DMS53 treated with DMSO at 0.1 percent for 48 hours (cell line): Measurements from ENCODE around the gene BLOC1S3.

Experiments used
- DNase-seq: peaks from one replicate; lab custom pipeline; 2025; ENCODE audit not compliant: unreplicated experiment; lab: John Stamatoyannopoulos, UW

Gene BLOC1S3

DNA sequence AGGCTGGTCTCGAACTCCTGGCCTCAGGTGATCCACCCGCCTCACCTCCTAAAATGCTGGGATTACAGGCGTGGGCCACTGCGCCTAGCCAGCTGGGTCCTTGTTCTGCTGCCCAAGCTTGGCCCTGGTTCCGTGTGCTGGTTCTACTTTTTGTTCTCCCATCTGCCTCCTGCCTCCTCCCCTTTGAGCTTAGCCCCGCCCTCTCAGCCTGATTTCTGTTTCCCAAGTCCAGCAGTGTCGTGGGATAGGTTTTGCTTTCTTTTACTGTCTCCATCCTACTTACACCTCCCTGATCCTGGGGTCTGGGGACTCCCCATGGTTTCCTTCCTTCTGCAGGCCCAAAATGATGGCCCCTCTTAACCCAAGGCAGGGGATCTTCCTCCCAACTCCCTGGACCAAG is 2.4 kb downstream of the BLOC1S3 start:
- no peak for DNase-seq

GRCh38 chr19:45182758-45183157 is 4.2 kb downstream of the BLOC1S3 start:
- DNase-seq = no peak

DNA sequence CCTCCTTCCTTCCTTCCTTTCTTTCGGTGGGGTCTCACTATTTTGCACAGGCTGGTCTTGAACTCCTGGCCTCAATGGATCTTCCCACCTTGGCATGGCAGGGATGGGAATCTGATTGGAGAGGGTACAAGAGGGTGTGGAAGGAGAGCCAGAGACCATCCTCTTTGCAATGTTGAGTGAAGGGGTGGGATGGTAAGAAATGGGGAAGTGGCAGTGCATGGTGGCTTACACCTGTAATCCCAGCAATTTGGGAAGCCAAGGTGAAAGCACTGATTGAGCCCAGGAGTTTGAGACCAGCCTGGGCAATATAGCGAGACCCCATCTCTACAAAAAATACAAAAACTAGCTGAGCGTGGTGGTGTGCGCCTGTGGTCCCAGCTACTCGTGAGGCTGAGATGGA is 5.5 kb downstream of the BLOC1S3 start:
- DNase-seq = no peak

GRCh38 chr19:45186509-45187334 is 8.1 kb downstream of the BLOC1S3 start:
- DNase-seq = no peak

GRCh38 chr19:45187421-45188100 is 9.0 kb downstream of the BLOC1S3 start:
- DNase-seq = no peak

DNA sequence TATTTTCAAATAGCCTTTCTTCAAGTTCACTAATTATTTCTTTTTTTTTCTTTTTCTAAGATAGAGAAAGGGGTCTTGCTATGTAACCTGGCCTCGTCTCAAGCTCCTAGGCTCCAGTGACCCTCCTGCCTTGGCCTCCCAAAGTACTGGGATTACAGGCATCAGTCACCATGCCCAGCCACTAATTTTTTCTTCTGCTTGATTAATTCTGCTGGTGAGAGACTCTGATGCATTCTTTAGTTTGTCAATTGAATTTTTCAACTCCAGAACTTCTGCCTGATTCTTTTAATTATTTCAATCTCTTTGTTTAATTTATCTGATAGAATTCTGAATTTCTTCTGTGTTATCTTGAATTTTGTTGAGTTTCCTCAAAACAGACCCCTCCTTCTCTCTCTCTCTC is 11.4 kb downstream of the BLOC1S3 start:
- no peak for DNase-seq

DNA sequence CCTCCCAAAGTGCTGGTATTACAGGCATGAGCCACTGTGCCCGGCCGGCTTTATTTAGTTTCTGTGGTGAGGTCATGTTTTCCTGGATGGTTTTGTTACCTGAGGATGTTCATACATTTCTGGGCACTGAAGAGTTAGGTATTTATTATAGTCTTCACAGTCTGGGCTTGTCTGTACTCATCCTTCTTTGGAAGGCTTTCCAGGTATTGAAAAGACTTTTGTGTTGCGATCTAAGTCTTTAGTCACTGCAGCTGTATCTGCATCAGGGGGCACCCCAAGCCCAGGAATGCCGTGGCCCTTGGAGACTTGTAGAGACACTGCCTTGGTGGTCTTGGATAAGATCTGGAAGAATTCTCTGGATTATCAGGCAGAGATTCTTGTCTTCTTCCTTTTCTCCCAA is 12.8 kb downstream of the BLOC1S3 start:
- no peak for DNase-seq

DNA sequence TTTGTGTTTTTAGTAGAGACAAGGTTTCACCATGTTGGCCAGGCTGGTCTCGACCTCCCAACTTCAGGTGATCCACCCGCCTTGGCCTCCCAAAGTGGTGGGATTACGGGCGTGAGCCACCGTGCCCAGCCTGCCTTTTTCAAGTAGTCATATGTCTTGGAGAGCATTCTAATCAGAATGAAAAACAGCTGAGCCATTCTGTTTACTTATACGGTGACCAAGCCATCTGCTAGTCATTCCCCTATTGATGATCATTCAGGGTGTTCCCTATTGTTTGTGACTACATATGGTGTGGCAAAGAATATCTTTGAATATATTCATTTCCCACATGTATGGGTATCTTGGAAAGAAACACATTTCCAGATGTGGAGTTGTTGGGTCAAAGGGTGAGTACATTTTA is 17.2 kb downstream of the BLOC1S3 start:
- DNase-seq = no peak

DNA sequence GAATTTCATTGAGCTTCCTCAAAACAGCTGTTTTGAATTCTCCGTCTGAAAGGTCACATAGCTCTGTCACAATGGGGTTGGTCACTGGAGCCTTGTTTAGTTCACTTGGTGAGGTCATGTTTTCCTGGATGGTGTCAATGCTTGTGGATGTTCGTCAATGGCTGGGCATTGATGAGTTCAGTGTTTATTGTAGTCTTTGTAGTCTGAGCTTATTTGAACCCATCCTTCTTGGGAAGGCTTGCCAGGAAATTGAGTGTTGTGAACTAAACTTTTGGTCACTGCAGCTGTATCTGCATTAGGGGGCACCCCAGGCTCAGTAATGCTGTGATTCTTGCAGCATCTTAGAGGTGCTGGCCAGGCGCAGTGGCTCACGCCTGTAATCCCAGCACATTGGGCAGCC is 22.0 kb downstream of the BLOC1S3 start:
- DNase-seq = no peak

DNA sequence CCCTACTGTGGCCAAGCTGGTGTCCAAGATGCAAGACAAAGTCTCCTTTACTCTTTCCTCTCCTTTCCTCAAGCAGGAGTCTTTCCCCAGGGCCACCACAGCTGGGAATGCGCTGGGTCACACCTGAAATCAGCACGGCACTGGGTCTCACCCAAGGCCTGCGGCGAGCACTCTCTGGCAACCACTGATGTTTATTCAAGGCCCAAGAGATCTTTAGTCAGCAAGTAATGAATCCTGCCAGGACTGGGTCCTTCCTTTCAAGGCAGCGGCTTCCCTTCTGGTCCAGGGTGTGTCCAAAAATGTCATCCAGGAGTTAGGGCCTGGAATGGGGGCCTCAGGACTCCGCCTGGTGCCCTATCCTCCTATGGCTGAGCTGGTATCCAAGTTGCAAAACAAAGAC is 24.1 kb downstream of the BLOC1S3 start:
- DNase-seq = no peak

DNA sequence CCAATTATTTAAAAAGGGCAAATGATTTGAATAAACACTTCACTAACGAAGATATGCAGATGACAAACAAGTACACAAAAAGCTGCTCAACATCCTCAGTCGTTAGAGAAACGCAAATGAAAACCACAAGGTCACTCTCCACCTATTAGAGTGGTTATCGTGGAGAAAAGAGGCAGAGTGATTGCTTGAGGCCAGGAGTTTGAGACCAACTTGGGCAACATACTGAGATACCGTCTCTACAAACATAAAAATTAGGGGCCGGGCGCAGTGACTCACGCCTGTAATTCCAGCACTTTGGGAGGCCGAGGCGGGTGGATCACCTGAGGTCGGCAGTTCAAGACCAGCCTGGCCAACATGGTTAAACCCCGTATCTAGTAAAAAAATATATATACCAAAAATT is 27.2 kb downstream of the BLOC1S3 start:
- no peak for DNase-seq

DNA sequence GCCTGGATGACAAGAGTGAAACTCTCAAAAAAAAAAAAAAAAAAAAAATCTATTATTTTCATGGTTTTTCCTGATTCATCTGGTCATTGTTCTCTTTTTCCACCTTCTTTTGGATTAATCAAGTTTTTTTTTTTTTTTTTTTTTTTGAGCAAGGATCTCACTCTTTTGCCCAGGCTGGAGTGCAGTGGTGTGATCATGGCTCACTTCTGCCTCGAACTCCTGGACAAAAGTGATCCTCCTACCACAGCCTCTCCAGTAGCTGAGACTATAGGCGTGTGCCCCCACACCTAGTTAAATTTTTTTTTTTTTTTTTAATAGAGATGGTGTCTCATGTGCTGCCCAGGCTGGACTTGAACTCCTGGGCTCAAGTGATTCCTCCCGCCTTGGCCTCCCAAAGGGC is 27.7 kb downstream of the BLOC1S3 start:
- DNase-seq = no peak

DNA sequence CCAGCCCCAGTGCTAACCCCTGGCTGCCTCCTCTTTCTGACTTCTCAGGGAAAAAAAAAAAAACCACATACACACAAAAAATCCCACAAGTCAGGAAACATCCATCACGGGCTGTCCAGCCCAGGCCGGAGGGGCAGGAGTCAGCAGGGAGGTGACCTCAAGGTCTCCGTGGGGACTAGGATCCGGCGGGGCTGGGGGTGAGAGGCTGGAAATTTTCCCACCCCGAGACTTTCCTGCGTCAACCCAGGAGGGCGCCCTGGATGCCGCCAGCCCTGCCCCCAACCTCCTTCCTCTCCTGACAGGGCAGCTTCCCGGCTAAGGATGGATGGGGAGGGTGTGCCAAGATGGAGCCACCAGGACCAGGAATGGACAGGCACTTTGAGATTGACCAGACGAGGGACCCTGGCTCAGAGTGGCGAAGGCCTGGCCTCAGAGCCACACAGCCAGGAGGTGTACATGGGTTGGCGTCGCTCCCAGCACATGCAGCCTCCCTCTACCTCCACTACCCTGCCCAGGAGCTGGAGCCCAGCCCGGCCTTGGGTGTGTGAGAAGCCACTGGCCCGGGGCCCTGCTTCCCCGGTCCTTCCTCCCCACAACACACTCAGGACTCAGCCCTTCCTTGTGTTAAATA is 33.3 kb downstream of the BLOC1S3 start:
- no peak for DNase-seq

DNA sequence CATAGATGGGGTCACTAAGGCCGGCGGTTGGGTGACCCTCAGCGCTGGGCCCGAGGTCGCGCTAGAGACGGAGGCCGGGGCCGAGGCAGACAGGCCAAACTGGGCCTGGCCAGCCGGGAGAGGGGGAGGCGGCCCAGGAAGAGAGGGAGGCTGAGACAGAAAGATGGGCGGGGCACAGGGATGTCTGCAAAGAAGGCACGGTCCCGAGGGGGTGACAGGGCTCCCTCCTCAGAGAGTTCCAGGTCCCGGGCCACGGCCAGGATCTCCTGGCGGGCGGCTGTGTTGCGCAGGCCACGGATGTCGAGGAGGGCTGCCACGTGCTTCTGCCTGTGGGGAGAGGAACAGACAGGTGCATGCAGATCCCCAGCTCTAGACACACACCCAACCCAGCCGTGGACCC is 34.4 kb downstream of the BLOC1S3 start:
- DNase-seq = no peak

- DNase-seq = no peak
Observed at GRCh38 chr19:45215391-45216191, 37.0 kb downstream of the BLOC1S3 start.

DNA sequence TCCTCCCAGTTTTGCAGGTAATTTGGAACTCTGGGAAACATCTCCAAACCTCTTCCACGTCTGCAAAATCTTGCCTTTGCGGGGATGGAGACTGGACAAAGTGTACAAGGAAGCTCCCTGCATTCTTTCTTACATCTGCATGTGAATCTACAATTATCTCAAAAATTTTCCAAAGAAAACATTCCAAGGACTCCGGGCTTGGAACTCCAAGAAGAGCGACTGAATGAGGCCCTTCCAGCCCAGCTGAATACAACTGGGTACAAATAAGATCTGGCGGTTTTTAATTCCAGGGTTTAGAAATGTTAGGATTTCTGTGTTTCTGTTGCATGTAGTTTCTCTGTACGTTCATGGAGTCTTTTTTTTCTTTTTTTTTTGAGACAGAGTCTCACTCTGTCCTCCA is 38.1 kb downstream of the BLOC1S3 start:
- DNase-seq = no peak

DNA sequence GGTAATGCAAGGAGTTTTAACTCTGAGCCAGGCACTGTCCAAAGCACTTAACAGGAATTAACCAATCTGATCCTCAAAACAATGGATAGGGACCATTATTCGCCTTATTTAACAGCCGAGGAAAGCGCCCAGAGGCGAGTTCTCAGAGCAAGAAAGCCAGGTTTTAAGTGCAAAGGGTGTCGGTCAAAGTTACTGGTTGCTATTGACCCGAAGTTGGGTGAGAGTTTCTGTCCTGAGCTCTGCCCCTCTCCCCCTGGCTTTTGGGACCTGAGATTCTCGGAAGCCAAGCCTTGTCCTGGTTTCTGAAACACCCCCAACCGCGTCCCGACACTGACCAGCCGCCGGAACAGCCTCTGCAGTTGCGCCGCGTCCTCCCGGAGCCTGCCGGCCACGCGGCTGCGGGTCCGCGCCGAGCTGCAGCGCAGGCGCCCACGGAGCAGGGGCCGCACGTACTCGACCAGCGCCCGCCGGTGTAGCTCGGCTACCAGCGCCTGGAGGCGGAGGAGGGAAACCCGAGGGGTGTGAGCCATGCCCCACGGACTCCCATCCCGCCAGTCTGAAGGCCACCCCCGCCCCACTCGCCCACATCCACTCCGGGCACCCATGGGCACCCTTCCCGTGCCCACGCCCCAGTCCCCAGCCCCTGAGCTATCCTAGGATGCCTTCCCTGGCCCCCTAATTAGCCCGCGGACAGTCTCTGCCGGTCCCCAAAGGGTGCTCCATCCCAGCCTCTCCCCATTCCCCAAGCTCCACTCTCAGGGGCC is 38.8 kb downstream of the BLOC1S3 start:
- DNase-seq = no peak

DNA sequence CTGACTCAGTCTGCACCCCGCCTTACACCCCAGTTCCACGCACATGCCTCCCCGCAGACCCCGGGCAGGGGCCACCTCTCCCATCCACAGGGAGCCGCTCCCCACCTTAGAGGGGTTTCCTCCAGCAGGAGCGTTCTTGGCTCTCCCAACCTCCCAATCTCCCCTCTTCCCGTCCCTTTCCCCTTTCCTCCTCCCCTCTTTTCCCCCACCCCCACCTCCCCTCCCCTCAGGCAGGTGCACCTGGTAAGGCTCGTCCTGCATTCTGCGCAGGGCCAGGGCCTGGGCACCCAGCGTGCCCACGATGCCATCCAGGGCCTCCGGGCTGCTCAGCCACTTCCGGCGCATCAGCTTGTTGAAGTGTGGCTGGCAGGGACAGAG is 39.4 kb downstream of the BLOC1S3 start:
- DNase-seq = no peak

DNA sequence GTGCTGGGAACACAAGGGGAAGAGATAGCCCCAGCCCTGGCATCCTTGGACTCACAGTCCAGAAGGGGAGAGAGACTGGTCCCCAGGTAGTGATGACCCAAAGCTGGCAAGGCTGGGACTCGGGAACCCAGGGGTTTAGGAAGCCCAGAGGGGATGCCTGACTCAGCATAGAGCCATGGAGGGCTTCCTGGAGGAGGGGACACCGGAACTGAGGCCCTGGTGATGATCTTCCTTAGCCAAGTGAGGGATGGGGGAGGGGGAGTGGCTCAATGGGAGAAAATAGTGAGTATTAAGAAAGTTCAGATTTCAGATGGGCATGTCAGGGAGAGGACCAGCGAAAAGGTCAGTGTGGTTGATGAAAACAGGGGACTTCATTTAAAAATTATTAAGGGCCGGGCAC is 39.8 kb downstream of the BLOC1S3 start:
- no peak for DNase-seq

DNA sequence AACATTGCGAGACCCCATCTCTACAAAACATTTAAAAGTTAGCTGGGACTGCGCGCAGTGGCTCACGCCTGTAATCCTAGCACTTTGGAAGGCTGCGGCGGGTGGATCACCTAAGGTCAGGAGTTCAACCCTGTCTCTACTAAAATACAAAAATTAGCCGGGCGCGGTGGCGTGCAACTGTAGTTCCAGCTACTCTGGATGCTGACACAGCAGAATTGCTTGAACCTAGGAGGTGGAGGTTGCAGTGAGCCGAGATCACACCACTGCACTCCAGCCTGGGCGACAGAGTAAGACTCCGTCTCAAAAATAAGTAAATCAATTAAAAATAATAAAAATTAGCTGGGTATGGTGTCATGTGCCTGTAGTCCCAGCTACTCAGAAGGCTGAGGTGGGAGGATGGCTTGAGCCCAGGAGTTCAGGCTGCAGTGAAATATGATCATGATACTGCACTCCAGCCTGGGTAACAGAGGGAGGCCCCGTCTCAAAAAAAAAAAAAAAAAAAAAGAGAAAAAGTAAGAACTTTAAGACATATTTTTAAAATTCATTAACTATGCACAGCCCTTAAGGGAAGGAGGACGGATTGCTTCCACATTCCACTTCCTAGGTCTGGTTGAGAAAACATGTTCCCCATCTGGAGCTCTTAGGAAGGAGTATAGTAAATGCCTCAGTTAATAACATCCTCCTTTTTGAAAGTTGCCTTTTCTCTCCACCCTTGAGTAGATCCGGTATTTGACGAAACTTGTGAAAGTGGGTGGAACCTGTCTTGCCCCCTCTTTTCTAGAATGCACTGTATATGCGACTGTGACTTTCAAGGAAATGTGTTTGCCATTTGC is 40.5 kb downstream of the BLOC1S3 start:
- DNase-seq = no peak
